8988T (cell line): ENCODE results near the gene SPACDR.
"Not testable (repeated sequence)": the region's sequence is repeated elsewhere in the genome, so short reads cannot be mapped to it uniquely, and the experiment has no call there.

Experiments used
- DNase-seq: peaks from one replicate; pipeline ENCODE4 v3.0.0; 2011

SPACDR gene, protein sequence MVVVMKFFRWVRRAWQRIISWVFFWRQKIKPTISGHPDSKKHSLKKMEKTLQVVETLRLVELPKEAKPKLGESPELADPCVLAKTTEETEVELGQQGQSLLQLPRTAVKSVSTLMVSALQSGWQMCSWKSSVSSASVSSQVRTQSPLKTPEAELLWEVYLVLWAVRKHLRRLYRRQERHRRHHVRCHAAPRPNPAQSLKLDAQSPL

DNA sequence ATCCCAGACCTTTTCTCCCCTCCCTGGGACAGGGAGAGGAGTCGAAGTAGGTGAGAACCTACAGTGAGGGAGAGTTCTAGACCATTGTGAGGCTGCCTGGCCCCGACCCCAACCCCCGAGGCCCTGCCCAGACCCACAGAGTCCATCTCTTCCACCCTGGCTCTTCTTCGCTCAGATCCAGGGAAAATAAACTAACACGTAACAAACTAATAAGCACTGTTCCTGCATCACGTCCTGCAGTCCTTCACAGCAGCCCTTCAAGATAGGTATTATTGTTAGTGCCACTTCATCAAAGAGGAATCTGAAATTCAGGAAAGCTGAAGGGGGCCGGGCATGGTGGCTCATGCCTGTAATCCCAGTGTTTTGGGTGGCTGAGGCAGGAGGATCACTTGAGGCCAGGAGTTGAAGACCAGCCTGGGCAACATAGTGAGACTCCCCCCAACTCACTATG lies at the start of gene SPACDR:
Gene SPACDR, minus strand, starts transcription at position 51 of the 451 bp plus-strand sequence. CDS start 235 bp downstream, outside the sequence.
- DNase-seq, result no peak

DNA sequence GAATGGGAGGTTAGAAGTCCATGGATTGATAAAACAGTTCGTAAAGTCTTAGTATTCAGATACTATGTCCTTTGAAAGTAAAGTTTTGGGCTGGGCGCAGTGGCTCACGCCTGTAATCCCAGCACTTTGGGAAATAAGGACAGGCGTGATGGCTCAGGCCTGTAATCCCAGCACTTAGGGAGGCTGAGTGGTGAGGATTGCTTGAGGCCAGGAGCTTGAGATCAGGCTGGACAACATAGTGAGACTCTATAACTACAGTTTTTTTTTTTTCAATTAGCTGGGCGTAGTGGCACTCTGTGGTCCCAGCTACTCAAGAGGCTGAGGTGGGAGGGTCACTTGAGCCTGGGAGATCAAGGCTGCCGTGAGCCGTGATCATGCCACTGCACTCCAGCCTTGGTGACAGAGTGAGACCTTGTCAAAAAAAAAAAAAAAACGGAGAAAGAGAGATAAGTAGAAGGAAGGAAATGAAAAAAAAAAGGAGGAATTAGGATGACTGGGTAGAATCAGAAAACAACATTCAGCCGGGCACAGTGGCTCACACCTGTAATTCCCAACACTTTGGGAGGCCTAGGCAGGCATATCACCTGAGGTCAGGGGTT lies 49.3 kb upstream of the SPACDR start:
- DNase-seq, result no peak

DNA sequence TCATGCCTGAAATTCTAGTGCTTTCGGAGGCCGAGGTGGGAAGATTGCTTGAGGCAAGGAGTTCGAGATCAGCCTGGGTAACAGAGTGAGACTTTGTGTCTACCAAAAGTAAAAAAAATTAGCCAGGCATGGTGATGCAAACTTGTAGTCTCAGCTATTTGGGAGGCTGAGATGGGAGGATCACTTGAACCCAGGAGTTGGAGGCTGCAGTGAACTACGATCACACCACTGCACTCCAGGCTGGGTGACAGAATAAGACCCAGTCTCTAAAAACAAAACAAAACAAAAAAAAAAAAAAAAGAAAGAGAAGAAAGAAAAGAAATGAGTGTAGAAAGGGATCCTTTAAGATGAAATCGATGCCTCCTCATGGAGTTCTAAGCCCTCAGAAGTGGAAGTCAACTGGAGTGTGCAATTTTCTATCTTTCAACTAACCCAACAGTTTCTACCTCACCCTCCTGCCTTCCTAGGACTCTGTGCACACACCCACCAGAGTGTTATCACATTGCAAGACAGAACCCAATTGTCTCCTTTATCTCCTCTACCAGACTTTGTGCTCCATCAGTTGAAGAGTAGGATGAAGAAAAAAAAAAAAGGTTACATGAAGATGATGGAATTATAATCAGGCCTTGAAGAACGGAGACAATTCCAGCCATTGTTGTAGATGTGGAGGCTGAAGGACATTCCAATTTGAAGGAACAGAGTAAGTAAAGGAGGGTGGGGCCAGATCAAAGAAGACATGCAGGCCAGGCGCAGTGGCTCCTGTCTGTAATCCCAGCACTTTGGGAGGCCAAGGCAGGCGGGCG lies 46.6 kb upstream of the SPACDR start:
- DNase-seq, result no peak

DNA sequence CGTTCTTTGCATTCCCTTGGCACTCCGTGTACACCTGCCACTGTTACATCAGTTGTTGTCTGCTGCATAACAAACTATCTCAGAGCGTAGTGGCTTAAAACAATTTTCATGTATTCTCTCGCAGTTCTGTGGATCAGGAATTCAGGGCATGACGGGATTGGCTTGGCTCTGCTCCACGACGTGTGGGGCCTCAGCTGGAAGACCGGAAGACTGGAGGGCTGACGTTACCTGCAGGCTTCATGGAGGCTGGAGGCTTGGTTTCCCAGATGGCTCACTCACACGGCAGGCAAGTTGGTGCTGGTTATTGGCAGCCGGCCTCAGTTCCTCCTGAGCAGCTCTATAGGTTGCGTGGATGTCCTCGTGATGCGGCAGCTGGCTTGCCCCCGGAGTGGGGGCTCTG lies 45.2 kb upstream of the SPACDR start:
- DNase-seq, result no peak

DNA sequence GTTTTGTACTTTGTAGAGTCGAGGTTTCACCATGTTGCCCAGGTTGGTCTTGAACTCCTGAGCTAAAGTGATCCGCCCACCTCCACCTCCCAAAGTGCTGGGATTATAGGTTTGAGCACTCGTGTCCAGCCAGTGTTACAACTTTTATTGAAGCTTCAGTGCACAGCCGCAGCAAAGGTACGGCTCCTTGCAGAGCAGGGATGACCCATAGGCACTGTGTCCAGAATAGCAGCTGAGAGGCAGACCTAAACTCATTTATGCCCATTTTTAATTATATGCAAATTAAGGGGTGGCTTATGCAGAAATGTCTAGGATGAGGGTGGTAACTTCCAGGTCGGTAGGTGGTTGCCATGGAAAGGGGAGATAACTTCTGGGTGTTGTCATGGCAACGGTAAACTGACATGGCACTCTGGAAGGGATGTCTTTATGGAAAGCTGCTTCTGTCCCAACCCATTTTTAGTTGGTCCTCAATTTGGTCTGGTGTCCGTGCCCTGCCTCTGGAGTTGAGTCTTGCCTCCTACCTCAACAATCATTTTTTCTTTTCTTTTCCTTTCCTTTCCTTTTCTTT lies 42.4 kb upstream of the SPACDR start:
- no peak for DNase-seq

DNA sequence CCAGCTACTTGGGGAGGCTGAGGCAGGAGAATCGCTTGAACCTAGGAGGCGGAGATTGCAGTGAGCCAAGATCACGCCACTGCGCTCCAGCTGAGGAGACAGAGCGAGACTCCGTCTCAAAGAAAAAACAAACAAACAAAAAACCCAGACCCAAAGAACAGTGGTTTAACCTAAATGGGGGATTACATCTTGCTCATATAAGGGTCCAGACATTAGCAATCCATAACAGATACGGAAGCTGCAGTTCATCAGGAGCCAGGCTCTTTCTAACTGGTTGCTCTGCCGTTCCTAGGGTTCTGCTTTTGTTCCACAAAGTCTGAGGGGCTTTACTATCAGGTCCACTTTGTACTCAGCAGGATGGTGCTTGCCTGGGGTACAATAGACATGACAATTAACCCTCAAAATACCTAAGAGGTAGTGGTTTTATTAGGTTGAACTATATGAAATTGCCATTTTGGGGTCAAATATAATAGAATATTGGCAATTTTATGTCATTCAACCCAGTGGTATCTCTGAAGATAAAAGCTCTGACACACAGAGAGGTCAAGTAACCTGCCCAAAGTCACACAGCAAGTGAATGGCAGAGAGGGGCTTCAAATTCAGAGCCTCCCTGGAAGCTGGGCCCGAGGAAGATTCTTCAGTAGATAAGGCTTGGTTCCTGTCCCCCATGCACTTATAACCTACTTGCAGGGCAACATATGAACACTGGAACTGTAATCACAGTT lies 41.0 kb upstream of the SPACDR start:
- DNase-seq, result no peak

DNA sequence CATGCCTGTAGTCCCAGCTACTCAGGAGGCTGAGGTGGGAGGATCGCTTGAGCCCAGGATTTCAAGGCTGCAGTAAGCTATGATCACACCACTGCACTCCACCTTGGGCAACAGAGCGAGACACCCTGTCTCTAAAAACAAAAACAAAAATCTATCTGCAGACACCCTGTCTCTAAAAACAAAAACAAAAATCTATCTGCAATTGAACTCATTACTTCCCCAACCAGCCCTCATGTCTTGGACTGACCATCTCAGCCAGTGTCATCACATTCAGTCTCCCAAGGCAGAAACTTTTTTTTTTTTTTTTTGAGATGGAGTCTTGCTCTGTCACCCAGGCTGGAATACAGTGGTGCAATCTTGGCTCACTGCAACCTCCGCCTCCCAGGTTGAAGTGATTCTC lies 40.0 kb upstream of the SPACDR start:
- DNase-seq, result not testable (repeated sequence)

DNA sequence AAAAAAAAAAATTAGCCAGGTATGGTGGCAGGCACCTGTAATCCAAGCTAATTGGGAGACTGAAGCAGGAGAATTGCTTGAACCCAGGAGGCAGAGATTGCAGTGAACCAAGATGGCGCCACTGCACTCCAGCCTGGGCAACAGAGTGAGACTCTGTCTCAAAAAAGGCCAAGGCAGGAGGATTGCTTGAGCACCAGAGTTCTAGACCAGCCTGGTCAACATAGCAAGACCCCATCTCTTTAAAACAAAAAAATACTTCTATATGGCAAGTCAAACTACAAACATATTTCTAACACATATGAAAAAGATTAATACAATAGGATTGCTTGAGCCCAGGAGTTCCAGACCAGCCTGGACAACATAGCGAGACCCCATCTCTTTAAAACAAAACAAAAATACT lies 36.7 kb upstream of the SPACDR start:
- DNase-seq, result not testable (repeated sequence)

DNA sequence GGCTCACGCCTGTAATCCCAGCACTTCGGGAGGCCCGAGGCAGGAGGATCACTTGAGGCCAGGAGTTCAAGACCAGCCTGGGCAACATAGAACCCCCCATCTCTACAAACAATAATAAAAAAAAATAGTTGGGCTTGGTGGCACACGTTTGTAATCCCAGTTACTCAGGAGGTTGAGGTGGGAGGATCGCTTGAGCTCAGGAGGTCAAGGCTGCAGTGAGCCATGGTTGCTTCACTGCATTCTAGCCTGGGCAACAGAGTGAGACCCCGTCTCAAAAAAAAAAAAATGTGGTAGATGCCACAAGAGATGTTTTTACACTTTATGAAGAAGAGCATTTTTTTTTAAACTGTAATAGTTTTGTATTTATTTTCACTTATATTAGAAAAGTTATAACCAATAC lies 32.4 kb upstream of the SPACDR start:
- no peak for DNase-seq

DNA sequence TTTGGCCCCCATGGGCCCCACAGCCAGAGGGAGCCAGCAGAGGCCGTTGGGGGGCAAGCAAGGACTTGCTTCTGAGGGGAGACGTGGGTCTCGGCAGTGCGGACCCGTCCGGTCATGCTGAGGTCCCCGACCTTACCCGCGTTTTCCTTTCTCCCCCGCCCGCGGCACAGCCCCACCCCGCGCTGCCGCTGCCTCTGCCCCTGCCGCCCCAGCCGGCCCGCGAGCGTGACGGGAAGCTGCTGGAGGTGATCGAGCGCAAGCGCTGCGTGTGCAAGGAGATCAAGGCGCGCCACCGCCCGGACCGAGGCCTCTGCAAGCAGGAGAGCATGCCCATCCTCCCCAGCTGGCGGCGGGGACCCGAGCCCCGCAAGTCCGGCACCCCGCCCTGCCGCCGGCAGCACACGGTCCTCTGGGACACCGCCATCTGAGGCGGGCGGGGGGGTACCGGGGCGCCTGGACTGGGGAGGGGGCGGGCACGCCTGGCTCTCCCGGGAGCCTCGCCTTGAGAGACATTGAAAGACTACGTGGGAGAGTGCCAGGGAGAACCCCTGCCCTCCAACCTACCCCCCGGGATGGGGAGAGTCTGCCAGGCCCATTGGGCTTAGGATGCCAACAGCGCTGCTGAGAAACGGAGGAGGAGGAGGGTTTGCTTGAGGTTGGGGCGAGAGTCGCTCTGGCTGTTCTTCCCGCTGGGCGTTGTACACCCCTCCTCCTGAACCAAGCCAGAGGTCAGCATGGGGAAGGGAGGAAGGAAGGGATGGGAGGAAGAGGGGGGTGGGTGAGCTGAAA lies 29.6 kb upstream of the SPACDR start:
- no peak for DNase-seq

DNA sequence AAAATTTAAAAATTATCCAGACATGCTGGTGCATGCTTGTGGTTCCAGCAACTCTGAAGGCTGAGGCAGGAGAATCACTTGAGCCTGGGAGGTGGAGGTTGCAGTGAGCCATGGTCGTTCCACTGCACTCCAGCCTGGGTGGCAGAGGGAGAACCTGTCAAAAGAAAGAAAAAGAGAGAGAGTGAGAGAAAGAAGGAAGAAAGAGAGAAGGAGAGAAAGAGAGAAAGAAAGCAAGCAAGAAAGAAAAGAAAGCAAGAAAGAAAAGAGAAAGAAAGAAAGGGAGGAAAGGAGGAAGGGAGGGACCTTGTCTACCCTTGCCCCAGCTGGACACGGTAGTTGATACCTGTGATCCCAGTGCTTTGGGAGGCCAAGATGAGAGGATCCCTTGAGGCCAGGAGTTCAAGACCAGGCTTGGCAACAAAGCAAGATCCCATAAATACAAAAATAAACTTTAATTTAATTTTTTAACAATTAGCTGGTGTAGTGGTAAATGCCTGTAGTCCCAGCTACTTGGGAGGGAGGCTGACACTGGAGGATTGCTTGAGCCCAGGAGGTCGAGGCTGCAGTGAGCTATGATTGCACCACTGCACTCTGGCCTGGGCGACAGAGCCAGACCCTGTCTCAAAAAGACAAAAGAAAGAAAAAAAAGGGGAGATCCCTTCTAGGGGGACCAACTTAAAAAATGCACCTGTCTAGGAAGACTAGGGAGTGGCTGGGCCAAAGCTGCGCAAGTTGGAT lies 28.8 kb upstream of the SPACDR start:
- no peak for DNase-seq

DNA sequence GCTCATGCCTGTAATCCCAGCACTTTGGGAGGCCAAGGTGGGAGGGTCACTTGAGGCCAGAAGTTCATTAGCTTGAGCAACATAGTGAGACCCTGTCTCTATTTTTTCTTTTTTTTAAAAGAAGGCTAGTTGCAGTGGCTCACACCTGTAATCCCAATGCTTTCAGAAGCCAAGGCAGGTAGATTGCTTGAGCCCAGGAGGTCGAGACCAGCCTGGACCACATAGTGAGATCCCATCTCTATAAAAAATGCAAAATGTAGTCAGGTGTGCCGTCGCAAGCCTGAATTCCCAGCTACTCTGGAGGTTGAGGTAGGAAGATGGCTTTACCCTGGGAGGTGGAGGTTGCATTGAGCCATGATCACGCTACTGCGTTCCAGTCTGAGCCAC lies 27.1 kb upstream of the SPACDR start:
- no peak for DNase-seq

DNA sequence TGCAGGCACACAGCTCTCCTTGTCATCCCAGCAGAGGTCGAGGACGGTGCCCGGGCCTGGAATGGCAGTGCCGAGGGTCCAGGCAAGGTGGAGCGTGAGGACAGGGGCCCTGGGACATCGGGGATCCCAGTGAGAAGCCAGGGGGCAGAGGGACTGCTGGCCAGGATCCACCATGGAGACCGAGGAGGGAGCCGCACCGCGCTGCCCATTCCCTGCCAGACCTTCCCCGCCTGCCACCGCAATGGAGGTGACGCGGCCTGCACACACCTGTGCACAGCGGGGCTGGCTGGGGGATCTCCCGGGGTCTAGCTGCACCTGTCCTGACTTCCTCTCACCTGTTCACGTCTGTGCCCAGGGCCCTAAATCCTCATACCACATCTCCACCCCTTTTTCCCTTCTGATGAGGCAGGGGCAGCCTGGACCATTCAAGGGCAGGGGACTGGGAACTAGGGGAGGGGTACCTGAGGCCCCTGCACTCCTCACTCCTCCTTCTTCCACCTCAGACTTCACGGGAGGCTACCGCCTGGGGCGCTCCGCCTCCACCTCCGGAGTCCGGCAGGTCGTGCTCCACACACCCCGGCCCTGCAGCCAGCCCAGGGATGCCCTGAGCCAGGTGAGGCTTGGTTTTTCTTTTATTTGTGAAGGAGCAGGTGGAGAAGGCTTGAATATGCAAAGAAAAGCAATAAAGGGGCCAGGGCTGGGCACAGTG lies 26.6 kb upstream of the SPACDR start:
- peak; percentile 26 for DNase-seq

DNA sequence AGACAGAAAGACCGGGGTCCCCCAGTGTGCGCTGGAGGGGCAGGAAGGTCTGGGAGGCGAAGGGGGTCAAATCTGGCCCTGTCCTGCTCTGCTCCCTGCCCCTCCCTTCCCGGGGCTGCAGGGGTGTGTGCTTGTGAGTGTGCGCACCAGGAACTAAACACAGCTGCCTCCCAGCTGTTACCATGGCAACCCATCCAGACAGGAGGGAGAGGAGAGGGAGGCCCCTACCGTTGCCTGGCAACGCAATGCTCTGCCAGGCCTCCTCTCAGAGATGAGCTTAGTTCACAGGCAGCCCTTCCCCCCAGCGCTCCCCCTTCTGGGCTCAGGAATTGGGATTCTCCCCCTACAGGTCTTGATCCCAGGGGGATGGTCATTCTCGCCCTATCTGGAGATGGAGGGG lies 25.8 kb upstream of the SPACDR start:
- DNase-seq, result peak; percentile 94

DNA sequence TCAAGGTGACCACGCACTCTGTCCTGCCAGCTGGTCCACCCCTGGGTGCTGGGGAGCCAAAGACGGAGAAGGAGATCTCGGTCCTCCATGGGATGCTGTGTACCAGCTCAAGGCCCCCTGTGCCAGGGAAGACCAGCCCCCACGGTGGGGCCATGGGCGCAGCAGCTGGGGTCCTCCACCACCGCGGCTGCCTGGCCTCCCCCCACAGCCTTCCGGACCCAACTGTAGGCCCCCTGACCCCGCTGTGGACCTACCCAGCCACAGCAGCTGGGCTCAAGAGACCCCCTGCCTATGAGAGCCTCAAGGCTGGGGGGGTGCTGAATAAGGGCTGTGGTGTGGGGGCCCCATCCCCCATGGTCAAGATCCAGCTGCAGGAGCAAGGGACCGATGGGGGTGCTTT lies 25.1 kb upstream of the SPACDR start:
- peak; percentile 13 for DNase-seq

DNA sequence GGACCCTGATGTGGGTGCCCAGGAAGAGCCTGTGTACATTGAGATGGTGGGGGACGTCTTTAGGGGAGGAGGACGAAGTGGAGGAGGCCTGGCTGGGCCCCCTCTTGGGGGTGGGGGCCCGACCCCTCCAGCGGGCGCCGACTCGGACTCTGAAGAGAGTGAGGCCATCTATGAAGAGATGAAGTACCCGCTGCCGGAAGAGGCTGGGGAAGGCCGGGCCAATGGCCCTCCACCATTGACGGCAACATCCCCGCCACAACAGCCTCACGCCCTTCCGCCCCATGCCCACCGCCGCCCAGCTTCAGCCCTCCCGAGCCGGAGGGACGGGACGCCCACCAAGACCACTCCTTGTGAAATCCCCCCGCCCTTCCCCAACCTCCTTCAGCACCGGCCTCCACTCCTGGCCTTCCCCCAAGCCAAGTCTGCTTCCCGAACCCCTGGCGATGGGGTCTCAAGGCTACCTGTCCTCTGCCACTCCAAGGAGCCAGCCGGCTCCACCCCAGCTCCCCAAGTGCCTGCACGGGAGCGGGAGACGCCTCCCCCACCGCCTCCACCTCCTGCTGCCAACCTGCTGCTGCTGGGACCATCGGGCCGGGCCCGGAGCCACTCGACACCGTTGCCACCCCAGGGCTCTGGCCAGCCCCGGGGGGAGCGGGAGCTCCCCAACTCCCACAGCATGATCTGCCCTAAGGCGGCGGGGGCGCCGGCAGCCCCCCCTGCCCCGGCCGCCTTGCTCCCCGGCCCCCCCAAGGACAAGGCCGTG lies 24.5 kb upstream of the SPACDR start:
- peak; percentile 14 for DNase-seq

DNA sequence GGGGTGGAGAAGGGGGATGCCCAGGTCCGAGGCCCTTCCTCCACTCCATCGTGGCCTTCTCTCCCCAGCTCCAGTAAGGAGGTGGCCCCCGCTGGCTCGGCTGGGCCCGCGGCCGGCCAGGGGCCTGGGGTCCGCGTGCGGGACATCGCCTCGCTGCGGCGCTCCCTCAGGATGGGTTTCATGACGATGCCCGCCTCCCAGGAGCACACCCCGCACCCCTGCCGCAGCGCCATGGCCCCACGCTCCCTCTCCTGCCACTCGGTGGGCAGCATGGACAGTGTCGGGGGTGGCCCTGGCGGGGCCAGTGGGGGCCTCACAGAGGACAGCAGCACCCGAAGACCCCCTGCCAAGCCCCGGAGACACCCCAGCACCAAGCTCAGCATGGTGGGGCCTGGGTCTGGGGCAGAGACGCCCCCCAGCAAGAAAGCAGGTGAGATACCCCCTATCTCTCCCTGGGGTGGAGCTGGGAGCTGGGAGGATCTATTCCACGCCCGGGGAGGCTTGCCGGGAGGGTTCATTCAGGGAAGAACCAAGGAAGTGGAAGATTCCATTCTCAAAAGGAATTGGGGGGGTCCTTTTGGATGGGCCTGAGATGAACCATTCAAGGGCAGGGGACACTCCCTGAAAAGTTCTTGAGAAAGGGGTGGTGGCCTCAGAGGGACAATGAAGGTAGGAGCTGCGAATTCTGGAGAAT lies 22.8 kb upstream of the SPACDR start:
- peak; percentile 69 for DNase-seq

DNA sequence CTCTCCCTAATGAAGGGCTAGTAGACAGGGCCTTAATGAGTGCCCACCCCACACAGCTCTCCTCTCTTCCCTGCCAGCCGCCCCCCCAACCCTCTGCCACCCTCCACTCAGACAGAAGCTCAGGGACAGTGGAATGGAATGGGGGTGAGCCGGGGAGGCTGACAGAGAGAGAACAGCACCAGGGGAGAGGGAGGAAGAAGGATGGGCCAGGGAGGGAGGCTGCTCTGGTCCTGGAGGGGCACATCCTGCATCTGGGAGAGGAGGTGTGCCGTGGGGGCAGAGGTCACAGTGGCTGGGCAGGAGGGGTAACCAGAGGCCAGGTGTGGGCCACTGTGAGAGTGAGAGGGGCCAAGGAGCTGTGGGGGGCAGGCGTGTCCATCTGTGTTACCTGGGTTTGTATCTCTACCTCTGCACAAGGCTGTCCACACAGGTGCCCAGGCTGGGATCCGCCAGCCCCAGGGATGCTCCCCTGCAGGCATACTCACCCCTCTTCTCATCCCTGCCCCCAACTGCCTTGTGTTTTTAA lies 22.1 kb upstream of the SPACDR start:
- peak; percentile 11 for DNase-seq

DNA sequence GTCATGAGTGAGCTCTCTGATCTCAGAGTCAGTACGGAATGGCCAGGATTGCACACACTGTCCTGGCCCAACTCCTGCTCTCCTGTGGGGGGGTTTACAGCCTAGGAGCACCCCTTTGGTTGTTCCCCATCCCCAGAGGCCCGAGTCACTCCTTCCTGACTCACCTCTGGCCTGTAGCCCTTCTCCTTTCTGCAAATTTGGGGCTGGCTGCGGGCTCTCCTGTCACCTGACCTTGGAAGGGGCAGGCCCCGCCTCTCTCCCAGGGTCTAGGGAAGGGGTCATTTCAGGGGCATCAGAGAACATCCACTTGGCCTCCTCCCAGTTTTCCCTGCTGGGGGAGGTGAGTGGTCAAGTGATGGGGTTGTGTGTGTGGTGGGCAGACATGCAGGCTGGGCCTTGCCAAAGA lies 21.4 kb upstream of the SPACDR start:
- DNase-seq, result no peak
